Measurements from ENCODE around the gene AHDC1. TPM values are rescaled to one million over a fixed set of nuclear protein-coding genes. Genes with fewer than 3 reads are reported as not detected.
A peak's percentile ranks its signal among the peaks of the same experiment; 100 is the strongest.
"Not testable (repeated sequence)": the region's sequence is repeated elsewhere in the genome, so short reads cannot be mapped to it uniquely, and the experiment has no call there.

AHDC1 gene
- total and polyA plus RNA-seq, 7 donors: 1.8 to 34.1 (median 12.1) TPM

DNA sequence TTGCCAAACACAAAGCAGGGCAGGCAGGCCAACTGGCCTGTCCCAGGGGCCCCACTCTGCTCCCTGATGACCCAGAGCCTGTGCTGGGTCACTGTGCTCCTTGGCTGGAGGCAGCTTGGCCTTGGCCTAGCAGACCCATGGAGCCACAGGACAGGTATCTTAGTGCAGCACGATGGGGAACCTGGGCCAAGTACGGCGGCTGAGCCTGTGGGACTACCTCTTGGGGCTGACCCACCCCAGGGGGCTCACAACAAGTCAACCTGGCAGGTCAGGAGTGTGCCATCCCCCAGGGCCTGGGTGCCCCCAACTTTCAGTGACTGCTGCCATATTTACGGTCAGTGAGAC, 41.1 kb upstream of the AHDC1 start:
- WGBS, 2 donors: 95% methylated on average over 4 of the region's 4 CpGs
- H3K4me1 ChIP-seq: peaks cover 0 to 10% (median 9%) of the 10 kb centered on the region in 4 donors
- no peaks in the 10 kb centered on the region for H3K27me3 ChIP-seq
- H3K36me3 ChIP-seq: no peaks in the 10 kb centered on the region
- H3K9me3 ChIP-seq: no peaks in the 10 kb centered on the region
- TF ChIP-seq, protein P1, sequence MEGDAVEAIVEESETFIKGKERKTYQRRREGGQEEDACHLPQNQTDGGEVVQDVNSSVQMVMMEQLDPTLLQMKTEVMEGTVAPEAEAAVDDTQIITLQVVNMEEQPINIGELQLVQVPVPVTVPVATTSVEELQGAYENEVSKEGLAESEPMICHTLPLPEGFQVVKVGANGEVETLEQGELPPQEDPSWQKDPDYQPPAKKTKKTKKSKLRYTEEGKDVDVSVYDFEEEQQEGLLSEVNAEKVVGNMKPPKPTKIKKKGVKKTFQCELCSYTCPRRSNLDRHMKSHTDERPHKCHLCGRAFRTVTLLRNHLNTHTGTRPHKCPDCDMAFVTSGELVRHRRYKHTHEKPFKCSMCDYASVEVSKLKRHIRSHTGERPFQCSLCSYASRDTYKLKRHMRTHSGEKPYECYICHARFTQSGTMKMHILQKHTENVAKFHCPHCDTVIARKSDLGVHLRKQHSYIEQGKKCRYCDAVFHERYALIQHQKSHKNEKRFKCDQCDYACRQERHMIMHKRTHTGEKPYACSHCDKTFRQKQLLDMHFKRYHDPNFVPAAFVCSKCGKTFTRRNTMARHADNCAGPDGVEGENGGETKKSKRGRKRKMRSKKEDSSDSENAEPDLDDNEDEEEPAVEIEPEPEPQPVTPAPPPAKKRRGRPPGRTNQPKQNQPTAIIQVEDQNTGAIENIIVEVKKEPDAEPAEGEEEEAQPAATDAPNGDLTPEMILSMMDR (IDR thresholded peaks at IDR 0.05): no peak
- no peak for TF ChIP-seq POLR2AphosphoS5 (IDR thresholded peaks at IDR 0.05)
- no peak for TF ChIP-seq EP300 (IDR thresholded peaks at IDR 0.05)
- TF ChIP-seq POLR2A (IDR thresholded peaks at IDR 0.05): no peak
- intact Hi-C loops (cut with DNase I): loop anchor here (2.0 kb wide), 1 partner anchor 18 kb away; no protein-coding TSS in a partner anchor
- no peak overlapping the region for H3K4me3 ChIP-seq
- no peak for DNase-seq
- no peak overlapping the region for H3K27ac ChIP-seq

DNA sequence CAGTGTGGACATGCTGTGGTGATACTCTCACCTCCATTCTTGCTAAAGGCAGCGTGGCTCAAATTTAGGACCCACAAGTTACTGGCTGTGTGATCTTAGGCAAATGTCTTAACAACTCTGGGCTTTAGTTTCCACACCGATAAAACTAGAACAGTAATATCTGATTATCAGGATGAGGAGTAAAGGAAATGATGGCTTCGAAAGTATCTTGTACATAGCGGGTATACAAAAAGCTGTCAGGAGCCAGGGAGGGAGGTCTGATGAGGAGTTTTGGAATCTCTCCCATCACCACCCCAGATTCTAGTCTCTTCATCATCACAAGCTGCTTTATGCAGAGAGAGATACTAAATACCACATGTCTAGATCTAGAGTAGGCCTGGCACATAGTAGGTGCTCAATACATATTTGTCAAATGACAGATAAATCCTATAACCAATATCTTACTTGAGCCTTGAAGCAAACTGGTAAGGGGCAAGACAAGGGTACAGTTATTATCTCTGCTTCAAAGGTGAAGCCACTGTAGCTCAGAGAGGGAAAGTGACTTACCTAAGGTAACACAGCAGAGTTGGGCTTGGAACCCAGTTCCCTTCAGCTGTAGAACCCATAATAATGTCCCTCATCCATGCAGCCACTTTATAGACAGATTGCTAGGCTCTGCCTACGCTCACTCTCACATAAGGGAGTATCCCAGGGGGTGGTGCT, 40.6 kb upstream of the AHDC1 start:
- DNase-seq: no peak
- intact Hi-C loops (cut with DNase I): loop anchor here (2.0 kb wide), 1 partner anchor 18 kb away; no protein-coding TSS in a partner anchor
- no peak overlapping the region for H3K27ac ChIP-seq
- no peaks in the 10 kb centered on the region for H3K9me3 ChIP-seq
- H3K27me3 ChIP-seq: no peaks in the 10 kb centered on the region
- WGBS, 2 donors: 88% methylated on average over 5 of the region's 5 CpGs
- peaks cover 0 to 10% (median 5%) of the 10 kb centered on the region in 4 donors for H3K4me1 ChIP-seq
- H3K4me3 ChIP-seq: no peak overlapping the region
- TF ChIP-seq POLR2AphosphoS5 (IDR thresholded peaks at IDR 0.05) (no peak), EP300 (IDR thresholded peaks at IDR 0.05) (no peak), POLR2A (IDR thresholded peaks at IDR 0.05) (no peak)
- TF ChIP-seq, protein P1 (IDR thresholded peaks at IDR 0.05): no peak
- H3K36me3 ChIP-seq: no peaks in the 10 kb centered on the region

DNA sequence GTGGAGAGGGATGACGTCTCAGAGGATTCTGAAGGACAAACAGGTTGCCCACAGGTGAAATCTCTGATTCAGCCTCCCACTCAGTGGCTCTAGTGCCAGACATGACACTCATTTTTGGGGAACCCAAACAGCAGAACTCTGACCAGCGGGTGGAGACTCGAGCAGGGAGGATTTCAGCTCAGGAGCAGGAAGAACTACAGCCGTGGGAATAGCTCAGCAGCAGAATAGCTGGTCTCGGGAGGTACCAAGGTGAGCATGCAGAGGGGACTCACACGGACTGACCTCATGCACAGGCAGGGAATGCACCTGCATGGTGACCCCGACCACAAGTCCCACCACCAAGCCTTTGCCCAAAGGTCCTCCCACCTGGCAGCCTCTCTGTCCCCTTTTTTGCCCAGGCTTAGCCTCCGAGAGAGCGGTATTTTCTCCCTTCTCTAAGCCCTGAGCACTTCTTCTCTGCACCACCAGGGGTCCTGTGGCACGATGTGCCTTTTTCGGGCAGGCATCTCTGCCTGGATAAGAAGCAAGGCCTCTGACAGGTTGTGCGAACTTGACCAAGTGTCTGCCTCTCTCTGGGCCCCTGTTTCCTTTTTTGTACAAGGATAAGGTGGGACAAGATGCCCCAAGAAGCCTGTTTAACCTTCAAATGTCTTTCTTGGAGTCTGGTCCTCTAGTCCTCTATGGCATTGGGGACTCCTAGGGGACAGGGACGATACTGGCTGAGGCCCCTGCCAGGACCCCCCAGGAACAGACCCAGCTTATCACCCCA, 39.8 kb upstream of the AHDC1 start:
- no peaks in the 10 kb centered on the region for H3K27me3 ChIP-seq
- H3K4me3 ChIP-seq: no peak overlapping the region
- no peak for DNase-seq
- peaks cover 0 to 6% (median 5%) of the 10 kb centered on the region in 4 donors for H3K4me1 ChIP-seq
- TF ChIP-seq, protein P1 (IDR thresholded peaks at IDR 0.05): peak; percentile 28 to 87 (median 68)
- TF ChIP-seq POLR2AphosphoS5 (IDR thresholded peaks at IDR 0.05): no peak
- TF ChIP-seq EP300 (IDR thresholded peaks at IDR 0.05): no peak
- no peaks in the 10 kb centered on the region for H3K9me3 ChIP-seq
- intact Hi-C loops (cut with DNase I): loop anchor here (2.0 kb wide), 1 partner anchor 19 kb away; no protein-coding TSS in a partner anchor
- H3K27ac ChIP-seq: no peak overlapping the region
- WGBS, 2 donors: 22 to 37% methylated on average over 13 of the region's 13 CpGs
- H3K36me3 ChIP-seq: no peaks in the 10 kb centered on the region

DNA sequence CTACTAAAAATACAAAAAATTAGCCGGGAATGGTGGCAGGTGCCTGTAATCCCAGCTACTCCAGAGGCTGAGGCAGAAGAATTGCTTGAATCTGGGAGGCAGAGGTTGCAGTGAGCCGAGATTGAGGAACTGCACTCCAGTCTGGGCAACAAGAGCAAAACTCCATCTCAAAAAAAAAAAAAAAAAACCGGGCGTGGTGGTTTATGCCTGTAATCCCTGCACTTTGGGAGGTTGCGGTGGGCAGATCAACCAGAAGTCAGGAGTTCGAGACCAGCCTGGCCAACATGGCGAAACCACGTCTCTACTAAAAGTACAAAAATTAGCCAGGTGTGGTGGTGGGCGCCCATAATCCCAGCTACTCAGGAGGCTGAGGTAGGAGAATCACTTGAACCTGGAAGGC, 36.6 kb upstream of the AHDC1 start:
- H3K36me3 ChIP-seq; H3K4me1 ChIP-seq; H3K27me3 ChIP-seq; H3K9me3 ChIP-seq; H3K27ac ChIP-seq; H3K4me3 ChIP-seq; DNase-seq; intact Hi-C loops (cut with DNase I): not testable (repeated sequence)
- WGBS, 2 donors: 78 to 87% methylated on average over 9 of the region's 9 CpGs

DNA sequence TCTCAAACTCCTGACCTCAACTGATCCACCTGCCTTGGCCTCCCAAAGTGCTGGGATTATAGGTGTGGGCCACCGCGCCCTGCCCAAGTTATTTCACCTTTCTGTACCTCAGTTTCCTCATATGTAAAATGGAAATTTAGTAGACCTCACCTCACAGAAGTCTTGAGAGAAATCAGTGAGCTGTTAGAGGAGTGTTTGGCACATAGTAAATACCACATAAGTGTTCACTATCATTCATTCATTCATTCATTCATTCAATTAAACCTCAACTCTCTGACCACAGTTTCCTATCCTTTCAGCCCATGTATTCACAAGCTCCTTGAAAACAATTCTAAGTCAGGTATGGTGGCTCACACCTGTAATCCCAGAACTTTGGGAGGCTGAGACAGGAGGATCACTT, 34.9 kb upstream of the AHDC1 start:
- DNase-seq: no peak
- Histone ChIP-seq H3K4me3 (no peak overlapping the region), H3K27ac (no peak overlapping the region), H3K9me3 (no peaks in the 10 kb centered on the region), H3K36me3 (no peaks in the 10 kb centered on the region), H3K4me1 (peaks cover 0 to 11% (median 7%) of the 10 kb centered on the region in 4 donors), H3K27me3 (peaks cover 10 to 15% (median 15%) of the 10 kb centered on the region in 3 donors)
- intact Hi-C loops (cut with DNase I): no loop called here
- WGBS, 2 donors: 91 to 95% methylated on average over 2 of the region's 2 CpGs
- TF ChIP-seq, protein P1 (IDR thresholded peaks at IDR 0.05): no peak
- no peak for TF ChIP-seq POLR2A (IDR thresholded peaks at IDR 0.05)
- TF ChIP-seq EP300 (IDR thresholded peaks at IDR 0.05): no peak
- TF ChIP-seq POLR2AphosphoS5 (IDR thresholded peaks at IDR 0.05): no peak

Data from sigmoid colon (tissue), 7 donors.